Type B pancreatic cell (in vitro differentiated cells): ENCODE data around the gene TMIGD1. TPM values are rescaled to one million over a fixed set of nuclear protein-coding genes. Genes with fewer than 3 reads are reported as not detected.

ENCODE experiments used
- DNase-seq: peaks from one replicate; pipeline ENCODE4 v3.0.0; 2021; ENCODE audit warnings: mixed read lengths; ENCODE audit not compliant: unreplicated experiment; ENCODE audit errors: extremely low spot score
- H3K27ac Mint-ChIP-seq: 2 replicates; pipeline ENCODE4 v1.8.0; 2021; ENCODE audit warnings: mild to moderate bottlenecking, mixed read lengths
- H3K27me3 Mint-ChIP-seq: 2 replicates; pipeline ENCODE4 v1.8.0; 2021; ENCODE audit warnings: mixed read lengths
- H3K36me3 Mint-ChIP-seq: 2 replicates; pipeline ENCODE4 v1.8.0; 2021; ENCODE audit warnings: mixed read lengths
- H3K4me1 Mint-ChIP-seq: one replicate; pipeline ENCODE4 v1.8.0; 2021; ENCODE audit warnings: mixed read lengths; ENCODE audit not compliant: unreplicated experiment
- H3K4me3 Mint-ChIP-seq: 2 replicates; pipeline ENCODE4 v1.8.0; 2021; ENCODE audit warnings: mild to moderate bottlenecking, mixed read lengths
- H3K9me3 Mint-ChIP-seq: 2 replicates; pipeline ENCODE4 v1.8.0; 2021; ENCODE audit warnings: mixed read lengths
- CTCF ChIP-seq: fragments of 200-600 bp; sonication (generic); conservative IDR thresholded peaks from 2 replicates; pipeline ENCODE4 v1.5.0; 2021; ENCODE audit warnings: antibody characterized with exemption, mild to moderate bottlenecking
- total RNA-seq: library from RNA; stranded (reverse); gene quantifications from 2 replicates; pipeline ENCODE4 v1.2.1, GENCODE V29; 2021; ENCODE audit warnings: low replicate concordance

Gene TMIGD1
- total RNA-seq, 1 donor from 2014 or later: not detected

GRCh38 chr17:30363715-30364202, 29.9 kb upstream of the TMIGD1 start:
- Mint-ChIP-seq H3K27me3 (no peaks in the 10 kb centered on the region), H3K4me1 (peaks cover 4% of the 10 kb centered on the region), H3K27ac (no peak overlapping the region), H3K36me3 (no peaks in the 10 kb centered on the region), H3K9me3 (peaks cover 4% of the 10 kb centered on the region), H3K4me3 (no peak overlapping the region)
- no peak for TF ChIP-seq CTCF
- no peak for DNase-seq

DNA sequence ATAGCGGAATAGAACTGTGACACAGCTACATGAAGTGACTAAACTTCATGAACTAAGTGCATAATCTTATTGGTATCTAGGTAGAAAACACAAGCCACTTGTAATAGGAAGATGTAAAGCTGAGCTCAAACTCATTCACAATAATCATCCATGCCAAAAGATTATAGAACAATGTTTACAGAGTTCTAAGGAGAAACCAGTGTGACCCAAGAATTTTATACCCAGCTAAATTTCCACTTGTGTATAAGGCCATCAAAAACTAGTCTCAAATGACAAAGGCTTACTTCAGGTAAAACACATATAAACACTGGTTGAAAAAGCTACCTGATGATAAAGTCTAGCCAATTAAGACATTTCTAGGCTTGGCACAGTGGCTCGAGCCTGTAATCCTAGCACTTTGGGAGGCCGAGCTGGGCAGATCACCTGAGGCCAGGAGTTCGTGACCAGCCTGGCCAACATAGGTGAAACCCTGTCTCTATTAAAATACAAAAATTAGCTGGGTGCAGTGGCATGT, 28.0 kb upstream of the TMIGD1 start:
- Mint-ChIP-seq H3K4me3 (no peak overlapping the region), H3K36me3 (no peaks in the 10 kb centered on the region), H3K27ac (no peak overlapping the region), H3K9me3 (peaks cover 4% of the 10 kb centered on the region), H3K4me1 (no peaks in the 10 kb centered on the region), H3K27me3 (no peaks in the 10 kb centered on the region)
- TF ChIP-seq CTCF: no peak
- DNase-seq: no peak

- no peak overlapping the region for H3K4me3 Mint-ChIP-seq
- no peaks in the 10 kb centered on the region for H3K36me3 Mint-ChIP-seq
- peaks cover 4% of the 10 kb centered on the region for H3K9me3 Mint-ChIP-seq
- no peaks in the 10 kb centered on the region for H3K4me1 Mint-ChIP-seq
- H3K27me3 Mint-ChIP-seq: no peaks in the 10 kb centered on the region
- no peak for TF ChIP-seq CTCF
- H3K27ac Mint-ChIP-seq: no peak overlapping the region
- no peak for DNase-seq
These were observed 26.4 kb upstream of the TMIGD1 start for GRCh38 chr17:30360086-30360808.

GRCh38 chr17:30358055-30358760, 24.4 kb upstream of the TMIGD1 start:
- H3K27me3 Mint-ChIP-seq: no peaks in the 10 kb centered on the region
- no peak overlapping the region for H3K27ac Mint-ChIP-seq
- DNase-seq: no peak
- no peaks in the 10 kb centered on the region for H3K36me3 Mint-ChIP-seq
- no peak for TF ChIP-seq CTCF
- peaks cover 4% of the 10 kb centered on the region for H3K9me3 Mint-ChIP-seq
- H3K4me3 Mint-ChIP-seq: no peak overlapping the region
- no peaks in the 10 kb centered on the region for H3K4me1 Mint-ChIP-seq

DNA sequence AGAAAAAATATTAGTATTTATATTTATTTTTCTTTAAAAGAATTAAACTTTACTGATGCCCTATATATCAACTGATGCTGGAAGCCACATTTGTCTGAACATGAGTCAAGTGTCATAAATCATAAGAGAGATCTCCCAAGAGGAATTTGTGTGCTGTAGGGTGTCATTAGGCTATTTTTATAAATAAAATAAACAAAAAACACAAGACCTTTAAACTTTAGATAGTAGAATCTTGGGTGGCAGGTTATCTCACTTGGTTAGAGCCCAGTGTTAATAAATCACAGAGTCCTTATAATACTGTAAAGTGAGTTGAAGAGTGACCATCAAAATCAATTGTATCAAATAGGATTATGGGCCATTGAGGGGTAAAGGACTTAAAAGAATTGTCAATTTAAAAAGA, 23.6 kb upstream of the TMIGD1 start:
- Mint-ChIP-seq H3K4me1 (no peaks in the 10 kb centered on the region), H3K9me3 (peaks cover 4% of the 10 kb centered on the region), H3K4me3 (no peak overlapping the region), H3K27ac (no peak overlapping the region), H3K27me3 (no peaks in the 10 kb centered on the region), H3K36me3 (no peaks in the 10 kb centered on the region)
- DNase-seq: no peak
- no peak for TF ChIP-seq CTCF
